GM13977 (cell line): ENCODE data around the gene MCAM.

Experiments
- DNase-seq: peaks from one replicate; pipeline ENCODE4 v3.0.0; 2012; ENCODE audit warnings: low spot score
- CTCF ChIP-seq: IDR thresholded peaks from 2 replicates; pipeline ENCODE4 v1.5.1; 2012; ENCODE audit warnings: mild to moderate bottlenecking, control low read depth; ENCODE audit not compliant: insufficient read depth; ENCODE audit errors: extremely low read depth, missing control alignments
- in situ Hi-C: fragments of 300-500 bp; cut with MboI; formaldehyde crosslinking; loops from one replicate; pipeline ENCODE4 v1.12.0; 2022; ENCODE audit warnings: low sequenced_read_pairs, low pct_unique_long_range_greater_than_20kb, mixed read lengths, inconsistent platforms; ENCODE audit not compliant: unreplicated experiment

Gene MCAM

GRCh38 chr11:119307974-119308373, 9.0 kb downstream of the MCAM start:
- TF ChIP-seq CTCF: no peak
- in situ Hi-C loops: no loop called here
- DNase-seq: no peak

- in situ Hi-C loops: no loop called here
- no peak for DNase-seq
- TF ChIP-seq CTCF: peak; percentile 21
Measured at GRCh38 chr11:119307219-119307618, 9.7 kb downstream of the MCAM start.

GRCh38 chr11:119306373-119306890, 10.5 kb downstream of the MCAM start:
- no peak for DNase-seq
- TF ChIP-seq CTCF: no peak
- in situ Hi-C loops: no loop called here

GRCh38 chr11:119305556-119306372, 11.2 kb downstream of the MCAM start:
- in situ Hi-C loops: no loop called here
- no peak for TF ChIP-seq CTCF
- no peak for DNase-seq

- no peak for TF ChIP-seq CTCF
- in situ Hi-C loops: no loop called here
Measured at GRCh38 chr11:119303227-119303718, 13.7 kb downstream of the MCAM start.

GRCh38 chr11:119300198-119300964, 16.5 kb downstream of the MCAM start:
- no peak for TF ChIP-seq CTCF
- in situ Hi-C loops: no loop called here
- DNase-seq: no peak

More at GRCh38 chr11:119303227-119303718, 13.7 kb downstream of the MCAM start:
- DNase-seq: no peak
